Pancreas (tissue), 10 donors: Measurements from ENCODE around the gene NSG1. TPM values are rescaled to one million over a fixed set of nuclear protein-coding genes. Genes with fewer than 3 reads are reported as not detected.
A peak's percentile ranks its signal among the peaks of the same experiment; 100 is the strongest.

ENCODE experiments used
- ATAC-seq, 4 donors: fragments of 200-7000 bp; cut with Tn5 transposase; one replicate each; pipeline versions ENCODE4 v1.8.0 to v1.9.1; 2020; ENCODE audit warnings: mild to moderate bottlenecking in 4 of 4, moderate library complexity in 4 of 4
- DNase-seq, 6 donors: peaks; one replicate each; pipeline ENCODE4 v3.0.0-alpha.2; 2020
- FAIRE-seq: peaks from 2 replicates; lab custom pipeline; 2012; peaks lifted over from hg19 to GRCh38; lab: Jason Lieb, UNC
- H3K27ac ChIP-seq, 4 donors: fragments of 200-600 bp; sonication (generic); 1 replicate in 3 of 4; 2 replicates in 1 of 4; pipeline versions ENCODE4 v1.5.0 to v1.8.0; 2020
- H3K27me3 ChIP-seq, 4 donors: fragments of 200-600 bp; one replicate each; pipeline ENCODE4 v1.8.0; 2021
- H3K36me3 ChIP-seq, 3 donors: fragments of 200-600 bp; sonication (generic) in 1 of 3; one replicate each; pipeline versions ENCODE4 v1.5.0 to v1.8.0; 2020 to 2021
- H3K4me1 ChIP-seq, 3 donors: fragments of 200-600 bp; one replicate each; pipeline ENCODE4 v1.8.0; 2021
- H3K4me3 ChIP-seq, 4 donors: fragments of 200-600 bp; sonication (generic) in 2 of 4; one replicate each; pipeline versions ENCODE4 v1.5.0 to v1.8.0; 2020 to 2021
- H3K9me3 ChIP-seq, 4 donors: fragments of 200-600 bp; one replicate each; pipeline ENCODE4 v1.8.0; 2021
- WGBS, 2 donors: extraction: QIAGEN DNeasy Blood & Tissue Kit; methylation state at CpG; one replicate each; pipeline ENCODE4 v1.1.7; 2013; 5-methylcytosine and 5-hydroxymethylcytosine counted together
- intact Hi-C, 3 donors: fragments of 100-400 bp; cut with DNase I; formaldehyde crosslinking; loops; one replicate each; pipeline versions ENCODE4 v1.11.1 to v1.14.2; 2022
- polyA plus RNA-seq, 2 donors: library from polyadenylated mRNA; stranded (reverse); fragments of 200-250 nt; gene quantifications; one replicate each; pipeline ENCODE4 v1.2.3, GENCODE V29; 2013
- total RNA-seq, 6 donors: library from RNA; stranded (reverse); fragmentation: NEBNext Ultra II Directional in 4 of 6; extraction: Animal tissue kit (Norgen Biotek cat#: 25700) in 4 of 6; gene quantifications; one replicate each; pipeline versions ENCODE4 v1.2.1 to v1.2.4, GENCODE V29; 2021 to 2023
- TF ChIP-seq, protein P1 (sequence below), 4 donors: fragments of 200-600 bp; sonication (generic) in 3 of 4; IDR thresholded peaks; one replicate each; pipeline versions ENCODE4 v1.5.0 to v1.8.0; 2021; ENCODE audit warnings: antibody characterized with exemption in 4 of 4
- donor health status: healthy with polysubstance abuse.
- donor health status: DM: no; HTN: no; CAD: no; lungs with moderate emphysema.
- donor health status: DM: no; HTN: no; CAD: no.
- donor health status: control.
- donor health status: control.
- donor health status: Bipolar disorder and iron deficiency.
- donor health status: DM: yes; HTN: yes; CAD: no.
- donor health status: DM: no; HTN: no; CAD: no.
- donor health status: DM: no; HTN: no; CAD: no.
- donor health status: DM: yes; HTN: yes; CAD: no.

The NSG1 gene
- total and polyA plus RNA-seq, 8 donors = 0.28 to 10.1 (median 1.1) TPM

- no peak overlapping the region for H3K4me3 ChIP-seq
- TF ChIP-seq, protein P1, sequence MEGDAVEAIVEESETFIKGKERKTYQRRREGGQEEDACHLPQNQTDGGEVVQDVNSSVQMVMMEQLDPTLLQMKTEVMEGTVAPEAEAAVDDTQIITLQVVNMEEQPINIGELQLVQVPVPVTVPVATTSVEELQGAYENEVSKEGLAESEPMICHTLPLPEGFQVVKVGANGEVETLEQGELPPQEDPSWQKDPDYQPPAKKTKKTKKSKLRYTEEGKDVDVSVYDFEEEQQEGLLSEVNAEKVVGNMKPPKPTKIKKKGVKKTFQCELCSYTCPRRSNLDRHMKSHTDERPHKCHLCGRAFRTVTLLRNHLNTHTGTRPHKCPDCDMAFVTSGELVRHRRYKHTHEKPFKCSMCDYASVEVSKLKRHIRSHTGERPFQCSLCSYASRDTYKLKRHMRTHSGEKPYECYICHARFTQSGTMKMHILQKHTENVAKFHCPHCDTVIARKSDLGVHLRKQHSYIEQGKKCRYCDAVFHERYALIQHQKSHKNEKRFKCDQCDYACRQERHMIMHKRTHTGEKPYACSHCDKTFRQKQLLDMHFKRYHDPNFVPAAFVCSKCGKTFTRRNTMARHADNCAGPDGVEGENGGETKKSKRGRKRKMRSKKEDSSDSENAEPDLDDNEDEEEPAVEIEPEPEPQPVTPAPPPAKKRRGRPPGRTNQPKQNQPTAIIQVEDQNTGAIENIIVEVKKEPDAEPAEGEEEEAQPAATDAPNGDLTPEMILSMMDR (IDR thresholded peaks at IDR 0.05) = no peak
- ATAC-seq = peak in 1 of 4 donors; percentile 24
- FAIRE-seq = no peak
- 47 to 56% methylated on average over 18 of the region's 18 CpGs for WGBS, 2 donors
- no peak for DNase-seq
- H3K27me3 ChIP-seq = peaks cover 0 to 34% (median 5%) of the 10 kb centered on the region in 4 donors
- H3K4me1 ChIP-seq = peaks cover 0 to 4% (median 0%) of the 10 kb centered on the region in 3 donors
- intact Hi-C loops = no loop called here
- no peaks in the 10 kb centered on the region for H3K36me3 ChIP-seq
- no peak overlapping the region for H3K27ac ChIP-seq
- no peaks in the 10 kb centered on the region for H3K9me3 ChIP-seq
Measured at GRCh38 chr4:4388836-4389575, 2.1 kb downstream of the NSG1 start.

DNA sequence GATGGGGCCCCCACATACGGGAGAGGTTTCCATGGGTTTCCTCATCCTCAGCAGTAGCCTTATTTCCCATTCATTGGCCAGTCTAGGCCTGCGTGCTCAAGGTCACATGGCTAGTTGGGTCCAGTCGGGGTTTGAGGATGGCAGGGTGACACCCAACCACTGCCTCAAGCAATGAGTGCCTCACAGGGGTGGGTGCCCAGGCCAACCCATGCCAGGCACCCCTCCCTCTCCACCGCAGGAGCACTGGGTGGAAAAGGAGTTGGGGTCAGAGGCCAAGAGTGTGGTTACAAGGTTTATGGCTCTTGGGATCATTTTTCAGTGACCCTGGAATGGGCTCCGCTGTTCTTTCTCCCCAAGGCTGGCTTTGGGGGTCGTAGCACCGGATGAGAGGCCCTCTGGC lies 3.1 kb downstream of the NSG1 start:
- H3K4me1 ChIP-seq = peaks cover 0 to 4% (median 0%) of the 10 kb centered on the region in 3 donors
- H3K27me3 ChIP-seq = peaks cover 0 to 26% (median 5%) of the 10 kb centered on the region in 4 donors
- TF ChIP-seq, protein P1 (IDR thresholded peaks at IDR 0.05) = no peak
- no peak for FAIRE-seq
- no peak overlapping the region for H3K27ac ChIP-seq
- 36 to 40% methylated on average over 6 to 7 of the region's 7 CpGs for WGBS, 2 donors
- H3K36me3 ChIP-seq = no peaks in the 10 kb centered on the region
- no peak overlapping the region for H3K4me3 ChIP-seq
- intact Hi-C loops = no loop called here
- DNase-seq = no peak
- no peak for ATAC-seq
- no peaks in the 10 kb centered on the region for H3K9me3 ChIP-seq

DNA sequence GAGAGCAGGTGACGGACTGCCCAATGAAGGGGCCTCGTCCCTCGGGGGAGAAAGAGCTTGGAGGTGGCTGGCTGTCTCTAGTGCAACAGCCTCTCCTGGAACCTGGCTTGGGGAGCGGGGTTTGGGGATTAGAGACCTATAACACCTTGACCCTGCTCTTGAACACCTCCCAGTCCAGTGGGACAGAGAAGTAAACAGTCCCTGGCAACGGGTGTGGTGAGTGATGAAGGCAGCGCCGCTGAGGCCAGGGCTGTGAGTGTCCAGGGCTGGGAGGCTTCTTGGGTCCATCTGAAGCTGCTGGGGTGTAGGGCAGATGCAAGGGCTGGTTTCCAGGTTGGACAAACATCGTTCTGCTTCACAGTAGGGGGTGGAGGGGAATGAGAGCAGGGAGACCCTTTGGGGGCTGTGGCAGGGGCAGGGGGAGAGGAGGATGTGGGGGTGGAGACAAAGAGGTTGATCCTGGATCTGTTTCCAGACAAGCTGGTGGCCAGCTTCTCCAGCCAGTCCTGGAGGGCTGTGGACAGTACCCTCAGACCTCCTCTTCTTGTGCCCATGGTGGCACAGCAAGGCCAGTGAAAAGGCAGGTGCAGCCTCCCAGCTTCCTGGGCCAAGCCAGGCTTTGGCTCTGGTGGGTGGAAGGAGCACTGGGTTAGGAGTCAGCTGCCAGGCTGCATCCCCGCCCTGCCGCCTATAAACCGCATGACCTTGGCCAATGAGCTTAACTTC lies 3.8 kb downstream of the NSG1 start:
- TF ChIP-seq, protein P1 (IDR thresholded peaks at IDR 0.05) = no peak
- H3K9me3 ChIP-seq = no peaks in the 10 kb centered on the region
- H3K4me1 ChIP-seq = peaks cover 0 to 4% (median 0%) of the 10 kb centered on the region in 3 donors
- H3K4me3 ChIP-seq = no peak overlapping the region
- 58 to 62% methylated on average over 11 of the region's 11 CpGs for WGBS, 2 donors
- DNase-seq (no peak), FAIRE-seq (no peak), ATAC-seq (no peak)
- H3K27ac ChIP-seq = no peak overlapping the region
- peaks cover 0 to 22% (median 5%) of the 10 kb centered on the region in 4 donors for H3K27me3 ChIP-seq
- intact Hi-C loops = no loop called here
- H3K36me3 ChIP-seq = no peaks in the 10 kb centered on the region

GRCh38 chr4:4391866-4392265 lies 5.0 kb downstream of the NSG1 start:
- no peaks in the 10 kb centered on the region for H3K36me3 ChIP-seq
- no peak overlapping the region for H3K27ac ChIP-seq
- no peak overlapping the region for H3K4me3 ChIP-seq
- no peak for FAIRE-seq
- WGBS, 2 donors = 53 to 68% methylated on average over 4 of the region's 4 CpGs
- no peaks in the 10 kb centered on the region for H3K9me3 ChIP-seq
- TF ChIP-seq, protein P1 (IDR thresholded peaks at IDR 0.05) = no peak
- ATAC-seq = no peak
- H3K4me1 ChIP-seq = peaks cover 0 to 4% (median 0%) of the 10 kb centered on the region in 3 donors
- intact Hi-C loops = no loop called here
- peaks cover 0 to 10% (median 2%) of the 10 kb centered on the region in 4 donors for H3K27me3 ChIP-seq
- DNase-seq = no peak
